HG03095 (cell line): ENCODE results near the gene PTGIR.
"Not testable (repeated sequence)": the region's sequence is repeated elsewhere in the genome, so short reads cannot be mapped to it uniquely, and the experiment has no call there.

Source experiments
- ATAC-seq: cut with Tn5 transposase; IDR thresholded peaks from one replicate; pipeline ENCODE4 v1.9.1; 2021; ENCODE audit warnings: moderate library complexity; ENCODE audit not compliant: unreplicated experiment

Gene PTGIR

DNA sequence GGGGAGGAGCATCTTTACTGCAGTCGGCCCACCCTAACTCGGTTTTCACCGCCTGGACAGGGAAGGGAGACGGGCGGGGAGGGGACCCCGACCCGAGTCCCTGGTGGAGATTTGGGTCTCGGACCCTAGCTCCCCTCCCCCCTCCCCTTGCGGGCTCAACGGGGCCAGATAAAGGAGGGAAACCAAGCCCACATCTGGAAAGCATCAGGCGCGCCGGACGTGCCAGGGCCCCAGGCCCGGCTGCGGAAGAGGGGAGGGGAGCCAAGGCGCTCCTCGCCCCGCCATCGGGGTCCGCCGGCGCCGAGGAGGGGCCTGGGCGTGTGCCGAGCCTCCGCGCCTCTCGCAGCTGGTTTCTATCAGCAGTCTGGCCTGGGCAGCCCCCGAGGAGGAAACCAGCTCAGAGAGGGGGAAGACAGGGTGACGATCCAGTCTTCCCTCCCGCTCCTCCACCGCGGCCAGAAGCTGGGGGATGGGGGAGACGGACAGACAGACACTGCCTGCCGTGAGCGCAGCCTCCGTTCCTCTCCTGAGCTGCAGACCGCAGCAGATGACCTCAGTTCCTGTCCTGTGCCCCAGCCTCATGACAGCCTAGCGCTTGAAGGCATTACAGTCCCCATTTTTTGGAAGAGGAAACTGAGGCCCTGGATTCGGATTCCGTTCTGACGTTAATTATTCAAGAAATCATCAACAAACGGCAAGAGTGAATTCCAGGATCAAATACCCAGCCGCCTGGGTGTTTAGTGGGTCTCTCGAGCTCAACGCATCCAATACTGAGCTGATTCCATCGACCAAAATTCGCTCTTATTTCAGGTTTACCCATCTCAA is 14.7 kb upstream of the PTGIR start:
- no peak for ATAC-seq

DNA sequence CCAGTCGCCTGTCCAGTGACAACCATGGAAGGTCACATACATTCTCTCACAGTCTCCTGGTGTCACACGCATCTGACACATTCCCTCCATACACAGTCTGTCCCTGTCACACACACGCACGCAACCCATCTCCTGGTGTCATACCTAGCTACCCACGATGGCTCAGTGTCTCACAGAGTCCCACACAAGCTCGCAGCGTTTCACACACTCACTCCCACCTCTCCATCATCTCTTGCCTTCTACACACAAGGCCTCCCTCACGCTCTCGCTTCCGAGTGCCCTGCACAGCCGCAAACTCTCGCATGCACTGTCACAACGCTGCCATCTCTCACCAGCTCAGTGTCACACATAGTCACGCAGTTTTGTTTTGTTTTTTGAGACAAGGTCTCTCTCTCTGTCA is 12.3 kb upstream of the PTGIR start:
- no peak for ATAC-seq

DNA sequence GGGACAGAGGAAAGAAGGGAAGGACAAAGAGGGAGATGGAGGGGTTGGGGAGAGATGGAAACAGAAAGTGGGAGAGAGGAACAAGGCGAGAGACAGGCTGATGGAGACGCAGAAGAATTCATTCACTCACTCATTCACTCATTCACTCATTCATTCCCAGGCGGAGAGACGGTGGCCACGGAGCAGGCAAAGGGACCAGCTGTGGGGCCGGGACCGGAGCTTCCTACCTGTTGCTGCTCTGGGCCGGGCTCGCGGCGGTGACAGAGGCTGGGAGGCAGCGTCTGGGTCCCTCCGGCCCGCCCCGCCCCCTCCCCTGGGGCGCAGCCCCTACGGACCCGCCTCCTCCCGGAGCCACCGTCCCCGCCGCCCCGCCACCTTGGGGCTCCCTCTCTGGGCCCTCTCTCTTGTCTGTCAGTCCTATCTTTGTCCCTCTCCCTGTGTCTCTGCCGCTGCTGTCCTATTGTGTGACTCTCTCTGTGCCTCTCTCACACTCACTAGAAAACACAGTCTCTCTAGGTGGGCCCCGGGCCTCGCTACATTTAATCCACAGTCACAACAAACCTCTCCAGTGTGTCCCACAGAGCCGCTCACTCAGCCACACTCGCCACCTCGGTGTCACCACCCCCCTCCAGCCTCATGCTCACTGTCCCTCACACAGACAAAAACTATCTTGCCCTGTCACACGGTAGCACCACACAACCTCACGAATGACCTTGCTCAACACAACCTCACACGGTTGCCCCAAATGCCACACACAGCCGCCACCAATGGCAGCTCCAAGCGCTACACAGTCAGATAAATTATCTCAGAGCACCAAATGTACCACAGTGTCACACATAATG is 11.3 kb upstream of the PTGIR start, which contains the start of gene GNG8:
TSS of gene GNG8 (minus strand) at position 283 of the 842 bp plus-strand sequence. CDS start 1,520 bp downstream, outside the sequence.
- no peak for ATAC-seq

GRCh38 chr19:46634656-46635218 is 9.8 kb upstream of the PTGIR start:
- ATAC-seq = no peak

DNA sequence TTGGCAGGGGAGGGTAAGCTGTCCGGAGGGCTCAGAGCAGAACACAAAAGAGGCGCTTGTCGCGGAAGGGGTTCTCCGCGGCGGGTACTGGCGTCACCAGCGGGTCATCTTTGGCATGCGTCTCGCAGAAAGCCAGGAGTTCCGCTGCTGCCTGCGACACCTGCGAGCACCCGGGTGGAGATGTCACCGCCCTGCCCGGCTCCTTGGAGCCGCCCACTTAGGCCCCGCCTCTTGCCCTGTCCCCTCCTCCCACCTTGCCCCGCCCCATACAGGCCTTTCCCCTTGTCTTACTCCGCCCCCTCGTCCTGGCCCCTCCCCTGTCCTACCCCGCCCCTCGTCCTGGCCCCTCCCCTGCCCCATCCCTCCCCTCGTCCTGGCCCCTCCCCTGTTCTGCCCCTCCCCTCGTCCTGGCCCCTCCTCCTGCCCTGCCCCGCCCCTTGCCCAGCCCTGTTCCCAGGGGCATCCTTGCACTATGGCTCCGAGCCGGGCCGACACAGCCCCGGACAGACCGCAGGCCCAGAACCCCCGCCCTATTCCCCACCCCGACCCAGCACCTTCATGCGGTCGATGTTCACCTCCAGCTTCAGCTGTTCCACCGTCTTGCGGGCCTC is 9.3 kb upstream of the PTGIR start:
- ATAC-seq = peak; percentile 29

DNA sequence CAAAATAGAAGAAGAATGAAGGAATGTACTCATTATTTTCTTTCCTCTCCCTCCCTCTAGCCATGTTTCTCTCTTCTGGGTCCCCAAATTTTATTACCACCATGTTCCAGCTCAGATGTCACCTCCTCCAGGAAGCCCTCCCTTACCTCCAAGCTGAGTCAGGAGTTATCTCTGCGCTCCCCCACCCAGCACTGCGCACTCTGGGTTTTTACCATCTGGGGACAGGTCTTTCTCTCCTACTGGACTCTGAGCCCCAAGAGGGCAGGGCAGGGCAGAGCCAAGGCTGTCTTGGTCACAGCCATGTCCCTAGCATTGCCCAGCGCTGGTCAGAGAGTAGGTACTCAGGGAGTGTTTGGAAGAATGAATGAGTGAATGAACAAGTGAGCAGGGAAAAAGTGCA is 8.2 kb upstream of the PTGIR start:
- no peak for ATAC-seq

DNA sequence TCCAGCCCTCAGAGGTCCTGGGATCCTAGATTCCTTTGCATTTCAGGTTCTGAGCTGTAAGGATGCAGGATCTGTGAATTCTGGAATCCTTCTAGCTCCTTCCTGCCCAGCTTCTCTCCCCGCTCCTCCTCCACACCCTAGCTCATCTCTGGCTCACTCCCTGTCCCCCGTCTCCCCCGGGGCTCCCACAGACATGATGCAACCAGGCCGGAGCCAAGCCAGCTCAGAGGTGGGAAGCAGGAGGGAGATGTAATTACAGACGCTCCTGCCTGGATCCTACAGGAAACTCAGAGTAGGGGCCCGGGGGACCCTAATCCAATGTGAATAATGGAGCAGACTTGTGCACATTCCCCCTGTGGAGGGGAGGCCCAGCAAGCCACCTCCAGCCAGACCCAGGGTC is 6.6 kb upstream of the PTGIR start:
- no peak for ATAC-seq

DNA sequence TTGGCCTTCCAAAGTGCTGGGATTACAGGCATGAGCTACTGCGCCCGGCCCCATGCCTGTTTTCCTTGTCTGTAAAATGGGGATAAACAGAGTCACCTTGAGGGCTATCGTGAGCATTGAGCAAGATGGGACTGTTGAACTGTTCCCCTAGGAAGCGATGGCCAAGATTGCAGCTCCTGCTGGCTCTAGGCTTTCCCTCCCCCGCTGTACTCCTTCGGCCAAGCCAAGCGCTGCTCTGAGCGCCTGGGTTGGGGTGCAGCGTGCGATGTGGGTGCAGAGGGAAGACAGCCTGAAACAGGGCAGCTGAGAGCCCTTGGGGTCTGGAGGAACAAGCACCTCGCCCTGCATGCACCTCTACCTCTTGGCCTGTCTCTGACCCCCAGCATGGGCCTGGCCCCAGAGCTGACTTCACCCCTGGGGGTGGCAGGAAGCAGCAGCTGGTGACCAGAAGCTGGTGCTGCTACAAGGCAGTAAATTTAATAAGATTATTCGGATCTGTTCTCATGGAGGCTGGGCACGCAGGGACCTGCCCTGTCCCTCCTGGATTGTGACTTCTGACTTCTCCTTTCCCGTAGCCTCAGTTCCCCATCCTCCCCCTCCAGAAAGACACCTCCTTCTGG is 5.8 kb upstream of the PTGIR start:
- ATAC-seq = no peak

DNA sequence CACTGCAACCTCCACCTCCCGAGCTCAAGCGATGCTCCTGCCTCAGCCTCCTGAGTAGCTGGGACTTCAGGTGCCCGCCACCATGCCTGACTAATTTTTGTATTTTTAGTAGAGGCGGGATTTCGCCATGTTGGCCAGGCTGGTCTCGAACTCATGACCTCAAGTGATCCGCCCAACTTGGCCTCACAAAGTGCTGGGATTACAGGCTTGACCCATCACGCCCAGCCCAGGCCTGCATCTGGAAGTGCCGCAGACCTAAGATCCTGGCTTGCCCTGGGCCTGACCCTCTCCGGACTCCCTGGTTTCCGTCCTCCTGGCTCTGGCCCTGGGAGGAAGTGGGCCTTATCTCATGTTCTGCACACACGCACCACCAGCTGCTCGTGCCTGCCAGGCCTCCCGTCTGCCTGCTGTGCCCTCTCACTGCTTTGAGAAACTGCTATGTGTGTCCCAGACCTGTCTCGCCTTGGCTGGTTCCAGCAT is 4.7 kb upstream of the PTGIR start:
- ATAC-seq = no peak

DNA sequence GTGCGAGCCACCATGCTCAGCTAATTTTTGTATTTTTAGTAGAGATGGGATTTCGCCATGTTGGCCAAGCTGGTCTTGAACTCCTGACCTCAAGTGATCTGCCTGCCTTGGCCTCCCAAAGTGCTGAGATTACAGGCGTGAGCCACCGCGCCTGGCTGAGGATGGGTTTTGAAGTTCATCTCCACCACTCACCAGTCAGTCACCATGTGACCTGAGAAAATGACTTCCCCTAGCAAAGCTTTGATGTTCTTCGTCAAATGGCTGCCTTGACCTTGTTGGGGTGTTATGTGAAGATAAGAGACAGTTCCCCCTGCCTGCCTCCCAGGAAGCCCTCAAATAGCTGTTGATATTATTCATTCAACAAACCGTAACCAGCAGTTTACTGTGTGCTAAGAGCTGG is 4.1 kb upstream of the PTGIR start:
- ATAC-seq = not testable (repeated sequence)

DNA sequence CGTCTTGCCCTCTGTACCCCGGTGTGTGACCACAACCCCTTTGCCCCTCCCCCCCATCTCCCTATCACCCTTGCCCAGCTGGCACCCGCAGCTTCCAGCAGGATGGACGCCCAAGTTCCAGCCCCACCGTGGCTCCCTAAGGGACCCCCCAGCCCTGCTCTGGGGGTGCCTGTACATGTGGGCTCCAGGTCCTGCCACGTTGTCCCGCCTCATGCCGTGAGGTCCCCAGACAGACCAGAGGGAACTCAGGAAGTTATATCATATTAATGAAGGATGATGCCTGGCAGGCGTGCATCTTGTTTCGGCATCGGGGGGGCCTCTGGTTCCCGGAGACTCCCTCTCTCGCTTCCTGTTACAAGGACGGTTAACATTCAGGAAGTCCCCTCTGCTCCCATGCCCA is 1.6 kb upstream of the PTGIR start:
- ATAC-seq = no peak

DNA sequence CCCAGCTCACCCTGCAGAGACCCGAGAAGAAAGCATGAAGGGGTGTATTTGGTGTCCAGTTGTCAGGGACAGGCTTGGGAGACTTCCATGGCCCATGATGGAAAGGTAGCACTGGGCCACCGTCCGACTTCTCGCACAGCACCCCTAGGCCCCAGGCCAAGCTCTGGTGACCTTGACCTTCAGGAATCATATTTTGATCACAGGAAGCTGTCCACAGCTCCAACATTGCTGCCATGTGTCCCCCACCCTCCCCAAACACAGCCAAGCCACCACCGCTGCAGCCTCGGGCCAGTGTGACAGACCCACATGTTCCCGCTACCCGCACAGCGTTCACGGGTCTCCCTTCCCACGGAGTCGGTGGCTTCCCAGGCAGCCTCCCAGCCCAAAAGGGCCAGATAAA is 842 bp upstream of the PTGIR start:
- no peak for ATAC-seq

GRCh38 chr19:46623915-46624502 is 880 bp downstream of the PTGIR start:
- no peak for ATAC-seq

- ATAC-seq = no peak
Observed at GRCh38 chr19:46622118-46622446, 2.8 kb downstream of the PTGIR start.

DNA sequence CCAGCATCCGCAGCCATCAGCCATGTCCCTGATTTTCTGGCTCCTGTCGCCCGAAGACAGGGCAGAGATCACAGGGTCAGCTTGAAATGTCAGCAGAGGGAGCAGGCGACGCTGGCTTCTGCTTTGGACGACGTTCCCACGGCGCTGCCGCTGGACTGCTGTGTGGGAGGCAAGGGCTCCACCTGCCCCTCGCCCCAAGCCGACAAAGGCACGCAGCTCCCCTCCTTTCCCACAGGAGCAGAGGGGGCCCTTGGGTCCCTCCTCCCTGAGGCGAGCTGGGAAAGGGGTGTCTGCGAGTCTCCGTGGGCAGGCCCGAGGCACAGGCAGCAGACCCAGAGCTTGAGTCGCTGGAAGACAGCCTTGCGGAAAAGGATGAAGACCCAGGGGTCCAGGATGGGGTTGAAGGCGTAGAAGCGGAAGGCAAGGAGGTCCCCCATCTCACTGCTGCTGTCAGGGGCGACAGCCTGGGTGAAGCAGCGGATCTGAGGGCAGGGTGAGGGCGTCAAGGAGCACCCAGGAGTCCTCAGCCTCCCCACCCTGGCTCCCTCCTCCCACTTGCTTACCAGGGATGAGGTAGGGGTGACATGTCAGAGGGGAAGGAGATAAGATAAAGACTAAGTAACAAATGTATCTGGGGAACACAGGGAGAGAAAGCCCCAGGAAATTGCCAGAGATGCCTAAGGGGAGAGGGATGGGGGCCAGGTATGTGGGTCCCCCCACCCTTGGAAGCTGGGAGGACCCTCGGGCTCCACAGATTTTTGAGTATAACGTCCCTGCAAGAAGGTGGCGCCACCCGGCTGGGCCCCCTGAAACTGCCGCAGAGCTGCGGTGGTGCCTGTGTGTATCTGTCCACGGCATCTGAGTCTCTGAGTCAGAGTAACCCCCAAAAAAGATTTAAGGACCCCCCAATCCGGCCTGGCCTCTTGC is 3.4 kb downstream of the PTGIR start:
- ATAC-seq = no peak

DNA sequence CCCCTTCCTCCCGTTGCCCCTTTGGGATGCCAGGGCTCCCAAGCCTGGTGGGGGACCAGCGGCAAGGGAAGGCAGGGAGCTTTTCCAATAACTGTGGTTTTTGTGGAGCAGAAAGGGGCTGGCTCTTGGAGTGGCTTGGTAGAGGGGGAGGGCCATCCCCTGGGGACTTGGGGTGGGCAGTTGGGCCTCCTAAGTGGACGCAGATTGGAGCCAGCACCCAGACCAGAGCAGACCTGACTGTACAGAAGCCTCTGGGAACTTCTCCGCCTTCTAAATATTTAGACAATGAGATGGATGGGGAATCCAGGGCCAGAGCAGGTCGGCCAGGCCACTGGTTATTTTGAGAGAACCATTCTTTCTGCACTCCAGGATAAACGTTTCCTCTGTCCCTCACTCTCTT is 4.2 kb downstream of the PTGIR start:
- no peak for ATAC-seq

DNA sequence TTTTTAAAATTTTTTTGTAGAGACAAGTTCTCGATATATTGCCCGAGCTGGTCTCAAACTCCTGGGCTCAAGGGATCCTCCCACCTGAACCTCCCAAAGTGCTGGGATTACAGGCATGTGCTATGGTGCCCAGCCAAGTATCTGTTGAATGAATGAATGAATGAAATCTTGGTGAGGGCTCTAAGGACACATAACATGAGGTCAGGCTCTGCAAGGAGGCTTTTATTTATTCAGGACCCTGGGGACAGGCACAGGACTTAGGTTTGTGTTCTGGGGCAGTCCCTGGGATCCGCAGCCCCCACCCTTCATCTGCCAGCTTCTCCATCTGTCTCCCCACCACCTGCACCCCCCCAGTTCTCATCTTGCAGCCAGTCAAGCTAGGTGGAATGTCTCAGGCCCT is 4.6 kb downstream of the PTGIR start:
- no peak for ATAC-seq

DNA sequence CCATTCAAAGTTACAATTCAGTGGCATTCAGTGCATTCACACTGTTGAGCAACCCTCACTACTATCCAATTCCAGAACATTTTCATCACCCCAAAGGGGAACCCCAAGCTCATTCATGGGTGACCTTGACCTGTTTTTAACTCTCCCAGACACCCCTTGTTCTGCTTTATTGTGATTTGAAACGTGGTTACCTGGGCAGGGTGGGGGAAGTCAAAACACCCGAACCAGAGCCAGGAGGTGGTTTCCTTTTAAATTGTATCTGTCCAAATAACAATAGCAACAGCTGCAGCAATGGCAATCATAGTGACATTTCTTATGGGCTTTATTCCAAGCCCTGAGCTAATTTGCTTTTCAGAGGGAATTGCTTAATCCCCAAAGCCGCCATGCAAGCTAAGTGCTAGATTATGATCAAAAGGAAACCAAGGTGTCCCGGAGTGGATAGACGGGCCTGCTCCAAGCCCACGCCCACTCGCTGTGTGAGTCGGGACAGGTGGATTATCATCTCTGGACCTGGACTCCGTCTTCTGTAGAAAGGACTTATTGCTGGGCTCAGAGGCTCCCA is 6.1 kb downstream of the PTGIR start:
- no peak for ATAC-seq

- ATAC-seq = no peak
Observed at GRCh38 chr19:46617601-46618000, 7.3 kb downstream of the PTGIR start.
